ENCODE data around the gene TCEANC. TPM values are rescaled to one million over a fixed set of nuclear protein-coding genes. Genes with fewer than 3 reads are reported as not detected.

Gene TCEANC
- total RNA-seq, 1 experiment from 2014 or later: 3.1 TPM

GRCh38 chrX:13711141-13711540 is 58.2 kb downstream of the TCEANC start:
- no peak overlapping the region for H2AFZ ChIP-seq (ENCODE audit: low read length)
- H3K9me3 ChIP-seq (ENCODE audit: control insufficient read depth, low read depth, low read length): no peaks in the 10 kb centered on the region
- no peak overlapping the region for H2BK15ac ChIP-seq (ENCODE audit: low read depth, low read length)
- no peaks in the 10 kb centered on the region for H3K27me3 ChIP-seq (ENCODE audit: insufficient read depth, low read length)
- H3K4me2 ChIP-seq (ENCODE audit: insufficient read depth, insufficient read length, low read length): no peak overlapping the region
- no peak overlapping the region for H3K9ac ChIP-seq (ENCODE audit: extremely low read depth, insufficient read length, low read length)
- H3K27ac Mint-ChIP-seq: no peak overlapping the region
- TF ChIP-seq, protein P1, sequence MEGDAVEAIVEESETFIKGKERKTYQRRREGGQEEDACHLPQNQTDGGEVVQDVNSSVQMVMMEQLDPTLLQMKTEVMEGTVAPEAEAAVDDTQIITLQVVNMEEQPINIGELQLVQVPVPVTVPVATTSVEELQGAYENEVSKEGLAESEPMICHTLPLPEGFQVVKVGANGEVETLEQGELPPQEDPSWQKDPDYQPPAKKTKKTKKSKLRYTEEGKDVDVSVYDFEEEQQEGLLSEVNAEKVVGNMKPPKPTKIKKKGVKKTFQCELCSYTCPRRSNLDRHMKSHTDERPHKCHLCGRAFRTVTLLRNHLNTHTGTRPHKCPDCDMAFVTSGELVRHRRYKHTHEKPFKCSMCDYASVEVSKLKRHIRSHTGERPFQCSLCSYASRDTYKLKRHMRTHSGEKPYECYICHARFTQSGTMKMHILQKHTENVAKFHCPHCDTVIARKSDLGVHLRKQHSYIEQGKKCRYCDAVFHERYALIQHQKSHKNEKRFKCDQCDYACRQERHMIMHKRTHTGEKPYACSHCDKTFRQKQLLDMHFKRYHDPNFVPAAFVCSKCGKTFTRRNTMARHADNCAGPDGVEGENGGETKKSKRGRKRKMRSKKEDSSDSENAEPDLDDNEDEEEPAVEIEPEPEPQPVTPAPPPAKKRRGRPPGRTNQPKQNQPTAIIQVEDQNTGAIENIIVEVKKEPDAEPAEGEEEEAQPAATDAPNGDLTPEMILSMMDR (conservative IDR thresholded peaks at IDR 0.05): no peak
- H3K4me3 Mint-ChIP-seq: no peak overlapping the region
- H4K8ac ChIP-seq (replicated peaks; ENCODE audit: insufficient read length, low read depth, low read length): no peak overlapping the region
- H4K91ac ChIP-seq (ENCODE audit: insufficient read length, low read depth, low read length): no peak overlapping the region
- H3K36me3 Mint-ChIP-seq (ENCODE audit: insufficient read depth in 1 of 3, low read depth in 3 of 3): peaks cover 10 to 47% (median 30%) of the 10 kb centered on the region in 3 experiments
- H3K4me1 Mint-ChIP-seq: peaks cover 0 to 16% of the 10 kb centered on the region in 2 experiments; a peak in 3 of 4 replicates
- H2BK5ac ChIP-seq (ENCODE audit: insufficient read length, low read length): no peak overlapping the region
- DNase-seq: no peak
- peaks cover 16 to 27% of the 10 kb centered on the region in 2 experiments for H3K9me3 Mint-ChIP-seq
- H3K79me1 ChIP-seq (ENCODE audit: insufficient read depth, low read depth, low read length, poor library complexity, severe bottlenecking): no peaks in the 10 kb centered on the region
- H3T11ph ChIP-seq (ENCODE audit: low read length): no peak overlapping the region
- no peaks in the 10 kb centered on the region for H3K23me2 ChIP-seq (ENCODE audit: insufficient read length, low read depth, low read length, poor library complexity, severe bottlenecking)
- no peak overlapping the region for H3K14ac ChIP-seq (ENCODE audit: insufficient read depth, low read length)
- H3K79me2 ChIP-seq (ENCODE audit: insufficient read depth, low read length): no peaks in the 10 kb centered on the region
- H3K27me3 Mint-ChIP-seq (ENCODE audit: low read depth): no peaks in the 10 kb centered on the region; the same call in 1 of the 2 replicates
- no peaks in the 10 kb centered on the region for H4K20me1 ChIP-seq (ENCODE audit: control insufficient read depth, insufficient read depth, insufficient read length)
- H3K4me1 ChIP-seq (ENCODE audit: insufficient read depth, low read length): peaks cover 3% of the 10 kb centered on the region; the same call in 1 of the 2 replicates
- H3K18ac ChIP-seq (ENCODE audit: insufficient read length, low read depth, low read length): no peak overlapping the region
- no CpG with 5 or more reads among the region's 4 CpGs for WGBS (ENCODE audit: extremely low coverage, insufficient read length, low lambda C conversion rate)
- H2BK120ac ChIP-seq (ENCODE audit: low read depth, low read length, poor library complexity, severe bottlenecking): no peak overlapping the region
- H4K5ac ChIP-seq (ENCODE audit: insufficient read length, low read depth, low read length): no peak overlapping the region
- H2BK12ac ChIP-seq (ENCODE audit: insufficient read length, low read depth, low read length): no peak overlapping the region
- H2BK20ac ChIP-seq (ENCODE audit: low read depth, low read length, poor library complexity, severe bottlenecking): no peak overlapping the region
- no peak overlapping the region for H3K56ac ChIP-seq (ENCODE audit: insufficient read length, low read depth, low read length)
- H3K27ac ChIP-seq (ENCODE audit: insufficient read length, low read depth, low read length): no peak overlapping the region
- H3K4ac ChIP-seq (ENCODE audit: low read depth, low read length): no peak overlapping the region
- no peak overlapping the region for H3K23ac ChIP-seq (ENCODE audit: insufficient read length, low read depth, low read length)
- no peak overlapping the region for H2AK5ac ChIP-seq (ENCODE audit: insufficient read length, low read length)

Other genes with a start within 250 kb of the TCEANC start
- 0.75 and 0.94 TPM in 2 replicates for gene EGFL6, start 83.5 kb upstream of the TCEANC start, total RNA-seq (2021)
- 20.9 and 21.3 TPM in 2 replicates for gene RAB9A, start 36.0 kb downstream of the TCEANC start, total RNA-seq (2021)
- 13.3 and 14.6 TPM in 2 replicates for gene TRAPPC2, start 81.5 kb downstream of the TCEANC start, total RNA-seq (2021)
- gene OFD1, start 81.6 kb downstream of the TCEANC start, total RNA-seq (2021): 36.0 and 36.6 TPM in 2 replicates
- gene GPM6B, start 164.0 kb downstream of the TCEANC start, total RNA-seq (2021): 73.9 and 79.8 TPM in 2 replicates

All from H9 (cell line).